HG02885 (cell line): ENCODE results near the gene VWA2.

Source experiments
- ATAC-seq: cut with Tn5 transposase; IDR thresholded peaks from one replicate; pipeline ENCODE4 v1.9.1; 2021; ENCODE audit warnings: mild to moderate bottlenecking; ENCODE audit not compliant: unreplicated experiment, poor library complexity

The VWA2 gene

DNA sequence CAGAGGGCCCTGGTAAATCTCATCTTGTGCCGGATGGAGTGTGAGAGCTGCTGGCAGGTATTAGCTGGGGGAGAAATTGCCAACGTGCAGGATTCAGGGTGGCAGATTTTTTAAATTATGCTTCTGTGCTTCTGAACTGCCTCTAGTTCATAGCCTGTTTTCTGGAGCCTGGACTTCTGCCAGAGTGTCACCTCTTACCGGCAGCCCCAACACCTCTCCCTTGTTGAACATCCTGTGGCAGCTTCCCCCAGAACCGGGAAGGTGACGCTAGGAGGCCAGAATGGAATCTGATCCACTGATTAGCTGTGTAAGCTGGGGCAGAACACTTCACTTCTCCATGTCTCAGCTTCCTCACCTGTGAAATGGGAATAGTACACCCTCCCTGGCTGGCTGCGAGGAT is 5.1 kb downstream of the VWA2 start:
- ATAC-seq: no peak

DNA sequence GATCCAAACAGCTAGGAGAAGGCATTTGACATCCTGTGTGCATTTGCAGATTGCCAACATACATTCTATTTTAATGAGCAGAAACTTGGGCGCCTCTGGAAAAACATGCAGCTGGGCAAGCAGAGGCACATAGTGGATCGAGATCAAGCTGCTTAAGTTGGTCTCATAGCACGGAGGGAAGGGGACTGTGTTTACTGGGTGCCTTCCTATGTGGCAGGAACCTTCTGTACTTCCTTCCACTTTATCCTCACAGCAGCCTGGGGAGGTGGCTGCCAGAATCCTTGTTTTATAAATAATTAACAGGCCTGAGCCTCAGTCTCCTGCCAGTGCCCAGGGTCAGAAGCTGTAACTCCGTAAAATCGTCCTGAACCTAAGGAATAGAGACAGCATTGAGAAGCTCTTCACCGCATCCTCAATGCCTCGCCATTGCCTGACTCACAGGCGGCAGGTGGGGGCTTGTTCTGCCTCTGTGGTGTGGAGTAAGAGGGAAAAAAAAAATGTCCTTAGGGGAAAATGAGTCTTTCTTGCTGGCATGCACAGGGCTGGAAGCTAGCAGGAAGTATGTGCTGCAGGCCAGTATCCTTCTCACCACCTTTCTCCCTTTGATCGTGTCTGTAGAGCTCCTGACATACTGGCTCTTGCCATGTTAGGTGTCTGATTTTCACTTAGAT is 6.2 kb downstream of the VWA2 start:
- no peak for ATAC-seq

DNA sequence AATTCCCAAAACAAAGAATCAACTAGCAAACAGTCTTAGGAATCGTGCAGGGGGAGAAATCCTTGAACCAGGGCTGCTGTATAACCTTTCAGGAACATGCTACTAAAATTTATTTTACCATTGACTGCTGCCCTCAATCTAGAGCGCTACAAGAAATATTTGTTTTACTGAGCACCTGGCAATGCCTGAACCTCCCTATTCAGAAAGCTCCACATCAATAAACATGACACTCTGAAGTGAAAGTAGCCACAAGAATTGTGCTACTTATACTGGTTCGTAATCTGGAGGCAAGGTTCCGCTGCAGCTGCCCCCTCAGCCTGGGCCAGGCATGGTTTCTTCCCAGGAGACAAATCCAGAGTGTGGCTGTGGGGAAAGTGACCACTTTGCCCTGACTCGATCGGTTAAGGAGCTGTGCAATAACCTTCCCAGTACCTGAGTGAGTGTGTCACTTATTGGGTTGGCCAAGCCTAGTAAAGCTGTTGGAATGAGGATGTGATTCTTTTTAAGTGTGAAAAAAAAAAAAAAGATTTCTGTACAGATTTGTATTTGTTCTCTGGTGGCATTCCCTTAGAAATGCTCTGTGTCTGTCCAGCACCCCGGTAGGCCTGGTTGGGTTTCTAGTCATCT is 7.7 kb downstream of the VWA2 start:
- no peak for ATAC-seq

DNA sequence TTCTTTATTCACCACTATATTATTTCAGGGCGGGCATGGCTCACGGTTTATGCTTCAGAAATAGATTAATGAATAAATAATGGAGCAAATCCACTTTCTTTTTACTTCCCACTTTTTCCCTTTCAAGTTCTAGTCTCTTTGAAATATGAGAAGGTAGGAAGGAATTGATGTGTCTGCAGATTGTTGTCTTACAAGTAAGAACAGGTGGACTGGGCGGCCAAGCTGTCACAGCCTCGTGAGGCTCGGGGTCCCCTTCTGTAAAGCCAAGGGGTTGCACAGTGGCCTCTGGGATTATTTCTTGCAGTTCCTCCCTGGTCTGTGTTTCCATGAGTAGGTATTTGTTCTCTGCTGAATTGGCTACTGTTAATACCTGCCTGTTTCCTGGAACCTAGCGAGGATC is 11.2 kb downstream of the VWA2 start:
- ATAC-seq: no peak

DNA sequence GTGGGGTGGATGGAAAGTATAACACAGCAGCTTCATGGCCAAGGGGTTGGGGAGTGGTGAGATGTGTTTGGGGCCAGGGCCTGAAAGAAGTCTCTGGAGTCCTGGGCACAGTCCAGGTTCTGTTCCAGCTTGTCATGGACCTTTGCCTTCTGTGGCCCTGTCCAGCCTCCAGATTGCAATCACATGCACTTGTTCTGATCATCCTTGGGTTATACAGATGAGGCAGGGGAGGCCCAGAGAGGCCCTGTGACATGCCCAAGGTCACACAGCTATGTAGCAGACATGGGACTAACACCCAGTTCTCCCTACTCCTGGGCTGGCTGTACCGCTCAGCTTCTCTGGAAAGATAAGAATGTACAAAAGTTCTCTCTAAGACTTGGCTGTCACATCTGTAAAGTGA is 11.7 kb downstream of the VWA2 start:
- no peak for ATAC-seq

DNA sequence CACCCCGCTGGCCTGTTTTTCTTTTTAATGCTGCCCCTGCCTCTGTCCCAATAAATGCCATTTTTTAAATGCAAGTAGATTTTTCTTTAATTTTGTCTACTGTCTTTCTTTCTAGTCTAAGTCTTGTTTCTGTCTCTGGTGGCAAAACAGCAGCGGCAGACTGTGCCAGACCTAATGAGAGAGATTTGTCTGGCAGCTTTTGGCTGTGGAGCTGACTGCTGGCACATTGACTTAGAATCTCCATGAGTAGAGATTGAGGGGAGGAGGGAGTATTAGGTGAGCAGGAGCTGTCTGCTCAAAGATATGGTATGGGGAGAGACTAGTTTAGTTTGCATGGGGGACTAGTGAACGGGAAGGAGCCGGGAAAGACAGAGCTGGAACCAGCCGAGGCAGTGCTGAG is 13.0 kb downstream of the VWA2 start:
- no peak for ATAC-seq

DNA sequence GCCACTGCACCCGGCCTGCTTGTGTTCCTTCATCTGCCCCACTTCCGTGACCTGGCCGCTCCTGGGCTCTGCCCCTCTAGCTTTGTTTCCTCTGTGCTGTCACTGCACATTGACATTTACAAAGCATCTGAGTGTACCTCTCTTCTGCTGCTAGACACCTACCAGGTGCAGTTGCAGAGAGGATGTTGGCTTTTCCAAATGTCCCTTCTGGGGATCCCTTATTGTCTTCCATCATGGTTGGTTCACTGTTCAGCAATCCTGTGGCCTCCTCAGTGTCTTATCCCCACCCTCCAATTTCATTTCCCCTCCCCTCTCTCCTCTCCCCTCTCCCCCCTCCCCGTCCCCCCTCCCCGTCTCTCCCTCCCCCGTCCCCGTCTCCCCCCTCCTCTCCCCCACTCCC is 13.8 kb downstream of the VWA2 start:
- ATAC-seq: no peak

DNA sequence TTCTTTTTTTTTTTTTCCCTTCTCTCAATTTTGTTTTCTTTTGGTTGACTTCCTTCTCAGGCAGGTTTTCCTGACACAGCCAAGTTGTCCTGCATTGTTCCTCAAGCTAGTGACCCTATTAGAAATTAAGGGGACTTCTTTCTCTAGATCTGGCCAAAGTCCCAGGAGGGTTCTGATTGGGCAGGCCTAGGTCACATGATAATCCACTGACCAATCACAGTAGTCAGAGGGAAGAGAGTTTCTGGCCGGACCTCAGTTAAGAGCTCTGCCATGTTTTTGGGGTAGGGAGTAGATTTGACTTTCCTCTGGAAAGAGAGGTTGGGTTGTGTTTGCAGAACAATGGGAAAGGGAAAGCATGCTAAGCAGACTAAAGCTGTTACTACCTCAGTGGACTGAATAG is 16.2 kb downstream of the VWA2 start:
- no peak for ATAC-seq

DNA sequence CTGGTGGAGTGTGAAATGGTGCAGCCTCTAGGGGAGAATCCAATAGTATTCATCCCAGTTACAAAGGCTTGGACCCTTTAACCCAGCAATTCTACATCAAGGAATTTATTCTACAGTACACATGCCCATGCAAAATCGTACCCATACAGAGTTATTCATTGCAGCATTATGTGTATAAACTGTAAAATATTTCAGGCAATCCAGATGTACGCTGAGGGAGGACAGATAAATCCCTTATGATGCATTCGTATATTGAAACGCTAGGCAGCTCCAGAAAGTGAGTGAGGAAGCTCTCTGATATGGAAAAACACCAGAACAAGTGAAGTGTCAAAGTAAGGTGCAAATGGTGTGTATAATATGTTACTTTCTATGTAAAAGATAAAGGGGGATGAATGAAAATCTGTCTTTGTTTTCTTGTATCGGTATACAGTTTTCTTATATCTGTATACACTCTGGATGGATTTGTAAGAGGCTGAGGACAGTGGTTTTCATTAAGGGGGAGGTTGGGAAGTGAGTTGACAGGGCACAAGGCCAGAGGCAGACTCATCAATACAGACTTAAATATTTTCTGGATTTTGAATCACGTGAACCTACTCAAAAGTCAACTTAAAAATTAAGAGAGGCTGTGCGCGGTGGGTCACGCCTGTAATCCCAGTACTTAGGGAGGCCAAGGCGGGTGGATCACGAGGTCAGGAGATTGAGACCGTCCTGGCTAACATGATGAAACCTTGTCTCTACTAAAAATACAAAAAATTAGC is 17.1 kb downstream of the VWA2 start:
- ATAC-seq: no peak

DNA sequence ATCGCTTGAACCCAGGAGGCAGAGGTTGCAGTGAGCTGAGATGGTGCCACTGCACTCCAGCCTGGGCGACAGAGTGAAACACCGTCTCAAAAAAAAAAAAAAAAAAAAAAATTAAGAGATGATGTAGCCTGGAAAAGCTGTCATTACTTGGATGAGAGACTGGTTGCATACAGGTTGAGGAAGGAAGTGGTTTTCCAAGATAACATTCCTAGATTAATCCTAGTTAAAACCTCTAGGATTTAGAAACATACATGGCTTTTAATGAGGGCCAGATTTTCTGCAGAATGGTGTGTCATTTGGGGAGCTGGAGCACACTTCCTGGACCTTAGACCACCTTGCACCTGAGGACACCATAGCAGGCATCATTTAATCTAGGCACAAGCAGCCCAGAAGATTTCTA is 17.8 kb downstream of the VWA2 start:
- no peak for ATAC-seq

DNA sequence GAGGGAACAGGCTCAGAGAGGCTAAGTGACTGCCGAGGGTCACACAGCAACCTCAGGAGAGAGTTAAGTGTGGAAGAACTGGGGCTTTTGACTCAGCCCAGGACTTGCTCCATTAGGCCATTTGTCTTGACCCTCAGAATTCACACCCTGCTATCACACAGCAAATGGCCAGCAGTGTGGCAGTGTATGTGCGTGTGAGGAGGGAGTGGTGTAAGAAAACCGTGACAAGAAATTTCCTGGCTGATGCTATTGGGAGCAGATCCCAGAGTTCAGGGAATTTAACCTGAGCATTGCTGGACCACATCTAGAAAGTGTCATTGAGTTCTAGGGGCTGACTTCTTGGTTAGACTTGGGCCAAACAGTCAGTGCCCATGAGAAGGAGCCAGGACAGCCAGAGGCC is 18.4 kb downstream of the VWA2 start:
- no peak for ATAC-seq

DNA sequence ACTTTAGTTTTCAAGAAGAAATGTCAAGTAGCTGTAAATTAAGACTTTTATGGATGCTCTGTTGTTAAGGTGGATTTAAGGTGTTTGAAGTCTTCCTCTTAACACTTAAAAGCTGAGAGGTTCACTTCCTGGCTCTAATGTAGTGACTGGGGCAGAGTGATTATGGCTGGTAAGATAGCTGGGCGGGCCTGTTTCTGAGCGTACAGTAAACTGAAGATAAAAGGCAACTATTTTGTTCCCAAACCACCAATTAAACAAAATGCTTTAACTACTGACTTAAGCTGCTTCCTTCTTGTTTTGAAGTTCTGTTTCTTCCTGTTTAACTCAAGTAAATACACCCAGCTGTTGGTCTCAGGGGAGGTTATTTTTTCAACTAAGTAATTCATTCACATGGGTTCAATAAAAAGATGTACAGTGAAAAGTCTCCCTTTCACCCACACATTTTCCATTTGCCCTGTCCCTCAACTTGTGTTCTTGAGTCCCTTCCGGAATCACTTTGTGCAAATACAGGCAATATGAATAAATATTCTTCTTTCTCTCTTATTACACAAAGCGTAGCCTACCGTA is 19.3 kb downstream of the VWA2 start:
- ATAC-seq: no peak

DNA sequence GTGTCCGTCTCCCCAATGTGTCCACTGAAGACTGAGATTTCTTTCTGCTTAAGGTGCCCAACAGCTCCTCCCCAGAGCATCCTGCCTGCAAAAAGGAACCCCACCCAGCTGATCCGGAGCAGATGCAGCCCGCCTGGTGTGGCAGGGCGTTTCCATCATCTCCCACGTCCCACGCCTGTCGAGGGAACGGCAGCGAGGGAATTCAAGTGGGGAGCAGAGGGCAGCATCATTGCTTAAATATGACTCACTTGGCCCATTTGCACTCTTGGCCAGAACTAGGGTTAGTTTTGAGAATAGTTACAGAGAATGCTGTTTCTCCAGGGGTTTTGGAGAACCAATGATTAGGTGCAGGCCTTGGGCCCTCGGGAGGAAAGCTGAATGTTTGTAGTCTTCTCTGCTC is 20.8 kb downstream of the VWA2 start:
- ATAC-seq: no peak

DNA sequence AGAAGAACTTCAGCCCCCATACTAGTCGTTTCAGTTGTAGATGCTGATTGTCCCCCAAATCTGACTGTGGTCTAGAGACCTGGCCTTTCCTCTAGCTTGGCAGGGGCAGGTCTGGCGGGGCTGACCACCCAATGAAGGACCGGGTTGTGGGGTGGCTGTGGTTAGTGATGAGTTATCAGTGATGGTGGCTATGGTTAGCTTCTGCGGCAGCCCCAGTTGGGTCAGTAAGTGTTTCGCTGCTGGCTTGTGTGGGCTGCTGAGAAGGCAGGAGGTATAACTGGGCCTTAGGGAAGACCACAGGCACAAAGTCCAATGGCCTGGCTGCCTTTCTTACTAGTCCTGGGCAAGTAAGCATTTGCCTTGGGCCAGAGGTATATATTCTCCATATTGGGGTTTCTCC is 21.3 kb downstream of the VWA2 start:
- ATAC-seq: no peak

DNA sequence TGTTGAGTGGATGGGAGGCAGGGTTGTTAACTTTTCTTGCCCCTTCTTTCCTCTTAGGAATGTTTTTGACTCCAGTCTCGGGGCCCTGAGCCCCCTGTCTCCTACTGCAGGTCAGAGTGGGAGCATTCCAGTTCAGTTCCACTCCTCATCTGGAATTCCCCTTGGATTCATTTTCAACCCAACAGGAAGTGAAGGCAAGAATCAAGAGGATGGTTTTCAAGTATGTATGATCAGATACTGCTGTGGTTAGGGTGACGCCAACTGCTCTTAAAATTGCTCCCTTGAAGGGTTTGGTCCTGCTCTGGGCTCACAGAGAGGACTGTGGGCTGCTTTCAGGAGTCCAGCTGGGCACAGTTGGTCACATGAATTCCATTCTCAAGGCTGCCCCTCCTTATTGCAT is 22.0 kb downstream of the VWA2 start:
- peak; percentile 48 for ATAC-seq

DNA sequence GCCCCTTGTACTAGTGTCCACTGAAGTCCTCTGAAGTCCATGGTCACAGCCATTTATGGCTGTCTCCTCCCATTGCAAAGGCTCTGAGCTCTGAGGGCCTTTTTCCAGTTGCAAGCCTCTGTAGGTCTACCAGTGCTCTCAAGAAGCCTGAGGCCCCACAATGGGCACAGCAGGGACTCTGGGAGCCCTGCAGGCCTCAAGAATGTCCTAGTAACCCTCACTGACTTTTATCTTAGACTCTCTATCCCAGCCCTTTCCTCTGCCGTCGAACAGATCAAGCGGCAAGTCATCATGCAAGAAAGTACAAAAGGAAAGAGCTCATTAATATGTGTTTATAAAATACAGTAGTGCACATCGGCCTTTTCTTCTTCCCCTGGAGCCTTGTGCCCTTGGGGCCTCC is 23.4 kb downstream of the VWA2 start:
- ATAC-seq: no peak

DNA sequence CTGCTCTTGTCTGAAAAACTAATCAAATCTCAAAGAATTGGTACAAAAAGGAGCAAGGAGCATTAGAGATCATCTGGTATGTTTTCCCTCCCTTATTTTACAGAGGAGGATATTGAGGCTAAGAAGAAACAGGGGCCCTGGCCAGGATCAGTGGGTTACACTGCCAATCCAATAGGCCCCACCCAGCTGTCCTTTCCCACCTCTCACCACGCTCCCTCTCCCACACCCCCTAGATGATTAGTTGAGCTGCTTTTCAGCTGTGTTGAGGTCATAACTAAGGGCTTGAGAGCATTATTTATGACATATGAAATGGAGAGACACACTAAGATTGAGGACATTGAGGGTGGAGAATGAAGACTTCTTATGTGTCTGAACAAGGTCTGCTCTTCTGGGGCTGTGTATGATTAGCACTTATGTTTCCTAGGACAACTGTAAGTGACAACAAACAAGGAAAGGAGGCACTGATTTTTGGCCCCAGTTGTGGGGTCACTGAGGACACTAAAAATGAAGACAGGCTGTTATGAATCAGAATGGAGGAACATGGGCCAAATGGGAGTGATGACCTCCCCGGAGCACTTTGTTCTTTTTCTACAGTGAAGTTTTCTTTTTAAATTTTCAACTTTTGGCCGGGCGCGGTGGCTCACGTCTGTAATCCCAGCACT is 26.5 kb downstream of the VWA2 start:
- ATAC-seq: no peak

DNA sequence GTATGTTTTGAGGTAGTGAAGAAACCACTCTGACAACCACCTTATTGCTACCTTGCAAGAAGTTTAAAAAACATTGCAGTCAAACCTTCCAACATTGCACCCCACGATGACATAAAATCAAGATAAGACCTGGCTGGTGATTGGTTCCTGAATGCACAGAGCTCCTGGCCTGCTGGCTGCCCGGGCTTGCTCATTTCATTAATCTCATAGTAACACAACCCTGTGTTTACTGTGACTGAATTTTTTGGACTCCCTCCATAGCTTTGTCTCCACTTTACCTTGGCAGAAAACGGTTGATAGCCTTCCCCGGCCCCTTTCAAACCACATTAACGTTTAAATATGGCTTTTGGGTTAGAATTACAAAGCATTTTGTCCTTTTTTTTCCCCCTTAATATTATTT is 27.5 kb downstream of the VWA2 start:
- ATAC-seq: no peak

DNA sequence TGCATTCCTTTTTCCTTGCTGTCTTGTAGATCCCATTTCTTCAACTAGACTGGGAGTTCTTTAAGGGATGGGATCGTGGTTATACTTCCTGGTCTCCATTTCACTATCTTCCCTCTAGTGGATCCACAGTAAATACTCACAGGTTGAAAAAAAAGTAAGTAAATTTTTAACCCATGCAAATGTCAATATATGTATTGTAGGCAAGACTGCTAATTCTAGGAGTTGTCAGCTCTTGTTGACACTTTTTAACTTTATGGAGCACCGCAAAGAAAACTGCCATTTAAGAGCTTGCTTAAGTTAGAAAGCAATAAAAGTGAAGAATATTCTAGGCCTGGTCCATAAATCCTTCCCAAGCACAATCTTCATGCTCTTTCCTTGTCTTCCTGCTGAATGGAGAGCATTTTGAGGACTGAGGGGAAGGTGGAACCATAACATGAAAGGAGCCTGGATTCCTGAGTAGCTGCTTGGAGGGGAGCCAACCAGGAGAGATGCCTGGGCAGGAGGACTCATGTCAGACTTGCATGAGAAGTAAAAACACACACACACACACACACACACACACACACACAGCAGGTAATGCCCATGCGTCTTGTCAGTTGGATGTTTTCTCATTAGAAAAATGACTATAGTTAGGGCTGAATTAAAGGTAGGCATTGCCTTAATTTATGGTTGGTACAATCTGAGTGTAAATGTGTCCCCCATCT is 32.2 kb downstream of the VWA2 start:
- ATAC-seq: no peak

DNA sequence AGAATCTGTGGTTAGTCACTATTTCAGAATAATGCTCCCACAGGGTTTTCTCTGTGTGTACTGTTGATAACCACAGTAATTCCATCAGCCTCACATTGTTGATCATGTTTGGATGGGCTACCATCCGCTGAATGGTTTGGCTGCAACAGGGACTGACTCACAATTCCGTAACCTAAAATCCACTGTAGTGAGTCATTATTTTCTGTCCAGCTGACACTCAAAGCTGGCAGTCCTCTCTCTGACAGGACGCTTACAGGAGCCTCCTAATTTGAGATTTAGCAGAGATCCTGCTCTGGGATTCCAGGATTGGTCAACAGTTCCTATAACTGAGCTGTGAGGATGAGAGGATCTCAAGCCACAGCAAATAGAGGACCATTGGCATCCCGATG is 32.7 kb downstream of the VWA2 start:
- ATAC-seq: no peak
